Suppressor macrophage (primary cell): ENCODE results near the gene NINJ2.
A peak's percentile ranks its signal among the peaks of the same experiment; 100 is the strongest.
"Not testable (repeated sequence)": the region's sequence is repeated elsewhere in the genome, so short reads cannot be mapped to it uniquely, and the experiment has no call there.

Experiments used
- DNase-seq, 4 experiments: peaks; one replicate each; pipeline ENCODE4 v3.0.0-alpha.2; 2020 to 2022

The NINJ2 gene

DNA sequence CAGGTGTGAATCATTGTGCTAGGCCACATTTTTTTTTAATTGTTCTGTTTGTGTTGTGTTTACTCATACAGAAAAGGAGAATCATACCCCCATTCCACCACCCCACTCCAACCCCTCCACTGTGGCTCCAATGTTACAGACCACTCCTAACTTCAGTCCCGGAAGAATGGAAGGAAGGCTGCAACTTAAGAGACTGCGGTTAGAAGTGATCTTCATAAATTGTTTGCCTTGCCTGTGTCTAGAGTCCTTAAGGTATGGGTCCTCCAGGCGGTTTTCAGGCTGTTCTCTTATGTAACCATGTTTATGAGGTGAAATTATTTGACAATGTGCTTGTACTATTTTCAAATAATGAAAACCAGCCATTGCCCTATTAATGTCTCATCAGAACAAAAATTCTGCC, 22.5 kb downstream of the NINJ2 start:
- DNase-seq: no peak

DNA sequence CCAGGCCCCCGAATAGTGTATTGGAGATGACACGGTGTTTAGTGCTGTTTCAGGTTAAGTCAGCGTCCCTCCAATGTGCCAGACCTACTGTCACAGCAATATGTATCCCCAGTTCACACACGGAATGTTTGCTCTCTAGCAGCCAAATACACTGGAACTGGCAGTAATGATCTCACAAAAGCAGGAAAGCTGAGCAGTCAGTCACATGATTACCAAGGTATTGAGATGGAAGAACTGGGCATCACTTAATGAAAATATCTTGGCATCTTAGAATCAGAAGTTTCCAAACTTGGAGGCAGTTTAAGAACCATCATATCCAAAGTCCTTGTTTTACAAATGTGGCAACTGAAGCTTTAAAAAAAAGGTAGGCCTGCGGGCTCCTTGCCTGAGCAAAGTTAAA, 23.3 kb downstream of the NINJ2 start:
- DNase-seq: peak in 1 of 4 experiments; percentile 0

DNA sequence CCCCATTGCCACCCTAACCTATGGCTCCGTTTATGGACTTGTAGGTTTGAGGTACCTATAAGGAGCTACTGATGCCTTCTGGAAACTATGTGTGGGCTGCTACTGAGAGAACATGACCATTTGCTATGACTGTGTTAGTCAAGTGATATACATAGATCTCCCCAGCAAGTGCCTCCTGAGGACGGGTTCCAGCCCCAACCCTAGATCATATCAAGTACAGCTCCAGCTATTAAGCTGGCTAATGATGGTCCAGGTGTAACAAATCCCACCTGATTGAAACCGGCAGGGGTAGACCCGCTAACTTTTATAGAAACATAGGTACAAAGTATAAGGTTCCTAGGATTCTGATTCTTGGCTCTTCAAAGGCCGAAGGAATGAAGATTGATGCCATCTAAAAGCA, 23.7 kb downstream of the NINJ2 start:
- DNase-seq: peak; percentile 3 to 53 (median 43)

DNA sequence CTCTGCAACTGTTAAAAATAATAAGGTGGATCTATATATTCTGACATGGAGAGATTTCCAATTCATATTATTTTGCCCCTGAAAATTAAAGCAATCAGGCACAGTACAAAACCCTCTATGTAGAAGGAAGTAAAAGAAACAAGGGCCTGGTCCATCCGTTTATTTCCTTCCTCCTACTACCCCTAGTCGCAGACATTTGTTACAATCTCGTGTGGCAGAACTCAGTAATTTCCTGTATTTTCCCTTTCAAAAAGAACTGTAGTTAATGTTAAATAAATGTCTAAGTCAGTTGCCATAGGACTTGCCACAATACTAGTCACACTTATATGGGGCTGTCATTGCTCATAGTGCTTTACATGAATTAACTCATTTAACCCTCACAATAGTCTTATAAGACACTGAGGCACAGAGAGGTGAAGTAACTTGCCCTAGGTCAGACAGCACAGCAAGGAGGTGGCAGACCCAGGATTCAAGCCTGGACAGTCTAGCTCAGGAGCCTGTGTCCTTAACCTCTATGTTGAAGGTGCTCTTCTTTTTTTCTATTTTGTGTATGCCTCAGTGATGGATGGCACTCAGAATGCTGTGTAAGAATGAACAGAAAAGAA, 24.2 kb downstream of the NINJ2 start:
- DNase-seq: peak; percentile 50 to 80 (median 67)

DNA sequence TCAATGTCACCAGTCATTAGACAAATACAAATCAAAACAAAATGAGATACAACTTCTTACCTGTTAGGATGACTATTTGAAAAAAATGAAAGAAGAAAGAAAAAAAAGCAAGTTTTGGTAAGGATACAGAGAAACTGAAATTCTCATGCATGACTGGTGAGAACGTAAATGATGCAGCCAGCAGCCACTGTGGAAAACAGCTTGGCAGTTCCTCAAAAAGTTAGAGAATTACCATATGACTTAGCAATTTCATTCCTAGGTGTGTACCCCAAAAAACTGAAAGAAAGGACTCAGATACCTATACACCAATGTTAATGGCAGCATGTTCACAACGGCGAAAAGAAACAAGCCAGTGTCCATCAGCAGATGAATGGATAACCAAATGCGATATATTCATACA, 26.6 kb downstream of the NINJ2 start:
- peak; percentile 35 to 63 (median 50) for DNase-seq

DNA sequence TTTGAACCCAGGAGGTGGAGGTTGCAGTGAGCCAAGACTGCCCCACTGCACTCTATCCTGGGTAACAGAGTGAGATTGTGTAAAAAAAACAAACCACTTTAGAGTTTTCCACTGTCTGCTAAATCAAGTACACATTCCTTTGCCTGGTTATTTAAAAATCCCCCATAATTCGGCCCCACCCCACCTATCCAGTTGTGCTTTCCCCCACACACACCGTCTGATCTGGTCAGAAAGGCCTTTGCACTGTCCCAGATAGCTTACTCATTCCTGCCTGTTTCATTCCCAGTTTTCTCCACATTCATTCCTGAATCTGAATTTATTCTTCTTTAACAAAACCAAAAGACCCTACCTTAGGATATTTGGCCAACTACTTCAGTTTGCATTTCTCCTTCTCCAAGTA, 29.5 kb downstream of the NINJ2 start:
- no peak for DNase-seq

DNA sequence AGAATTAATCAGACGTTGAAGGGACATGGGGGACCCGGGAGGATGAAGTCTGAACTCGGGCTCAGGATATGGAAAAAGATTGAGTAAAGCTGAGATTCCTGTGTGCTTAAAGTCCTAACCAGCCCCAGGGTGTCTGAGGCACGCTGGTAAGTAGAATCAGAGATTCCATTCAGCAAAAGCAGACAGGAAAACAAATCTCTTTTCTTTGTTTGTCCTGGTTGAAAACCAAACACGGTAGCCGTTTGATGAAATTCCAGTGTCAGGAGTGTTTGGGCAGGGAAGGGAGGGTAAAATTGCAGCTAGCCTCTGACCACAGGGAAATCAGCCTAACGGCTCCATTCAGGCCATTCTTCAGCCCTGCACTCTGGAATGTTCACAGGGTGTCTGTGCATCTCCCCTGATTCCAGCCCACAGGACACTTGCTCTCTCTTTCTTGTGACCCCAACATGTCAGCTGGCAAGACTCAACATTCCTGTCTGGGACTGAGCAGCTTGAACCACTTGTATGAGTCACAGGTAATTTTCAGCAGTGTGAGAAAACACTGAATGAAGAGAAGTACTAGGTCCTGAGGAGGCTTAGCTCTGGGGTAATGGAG, 31.0 kb downstream of the NINJ2 start:
- peak in 1 of 4 experiments; percentile 61 for DNase-seq

DNA sequence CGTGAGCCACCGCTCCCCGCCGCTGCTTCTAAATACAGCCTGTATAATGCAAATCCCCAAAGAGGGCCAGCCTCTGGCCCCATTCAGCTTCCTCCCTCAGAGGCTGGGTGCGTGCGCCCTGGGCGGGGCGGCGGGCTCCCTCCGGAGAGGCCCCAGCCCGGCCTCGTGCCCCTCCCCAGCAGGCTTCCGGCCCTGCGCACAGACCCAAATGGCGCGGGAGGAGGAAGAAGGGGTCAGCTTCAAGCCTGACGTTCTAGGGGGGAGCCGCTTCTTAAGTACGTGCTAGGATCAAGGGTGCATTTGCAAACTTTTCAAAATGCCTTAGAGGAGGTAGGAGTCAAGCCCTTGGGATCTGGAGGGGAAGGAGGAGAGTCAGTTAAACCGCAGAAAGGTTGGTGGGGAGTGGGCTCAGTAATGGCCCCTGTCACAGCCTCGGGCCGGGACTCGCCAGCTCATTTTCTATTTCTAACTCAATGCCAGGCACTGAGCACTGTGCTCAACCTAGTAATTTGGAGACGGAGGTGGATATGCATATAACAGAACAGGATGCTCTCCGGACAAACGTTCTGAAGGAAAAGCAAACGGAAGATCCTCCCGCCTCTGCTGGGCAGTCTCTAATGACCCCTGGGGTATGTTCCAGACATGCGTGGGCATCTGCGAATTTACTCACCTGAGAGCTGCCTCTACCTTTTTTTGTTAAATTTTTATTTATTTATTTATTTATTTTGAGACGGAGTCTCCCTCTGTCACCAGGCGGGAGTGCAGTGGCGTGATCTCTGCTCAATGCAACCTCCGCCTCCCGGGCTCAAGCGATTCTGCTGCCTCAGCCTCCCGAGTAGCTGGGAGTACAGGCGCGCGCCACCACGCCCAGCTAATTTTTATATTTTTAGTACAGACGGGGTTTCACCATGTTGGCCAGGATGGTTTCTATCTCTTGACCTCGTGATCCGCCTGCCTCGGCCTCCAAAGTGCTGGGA, 32.3 kb downstream of the NINJ2 start:
- peak in 3 of 4 experiments; percentile 31 to 94 (median 90) for DNase-seq

DNA sequence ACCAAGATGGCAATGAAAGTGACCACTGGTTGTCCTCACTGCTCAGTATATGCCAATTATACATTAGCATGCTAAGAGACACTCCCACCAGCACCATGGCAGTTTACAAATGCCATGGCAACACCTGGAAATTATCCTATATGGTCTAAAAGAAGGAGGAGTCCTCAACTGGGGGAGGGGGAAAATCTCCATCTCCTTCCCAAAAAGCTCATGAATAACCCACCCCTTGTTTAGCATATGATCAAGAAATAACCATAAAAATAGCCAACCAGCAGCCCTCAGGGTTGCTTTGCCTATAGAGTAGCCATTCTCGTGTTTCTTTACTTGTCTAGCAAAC, 34.5 kb downstream of the NINJ2 start:
- DNase-seq: not testable (repeated sequence)

DNA sequence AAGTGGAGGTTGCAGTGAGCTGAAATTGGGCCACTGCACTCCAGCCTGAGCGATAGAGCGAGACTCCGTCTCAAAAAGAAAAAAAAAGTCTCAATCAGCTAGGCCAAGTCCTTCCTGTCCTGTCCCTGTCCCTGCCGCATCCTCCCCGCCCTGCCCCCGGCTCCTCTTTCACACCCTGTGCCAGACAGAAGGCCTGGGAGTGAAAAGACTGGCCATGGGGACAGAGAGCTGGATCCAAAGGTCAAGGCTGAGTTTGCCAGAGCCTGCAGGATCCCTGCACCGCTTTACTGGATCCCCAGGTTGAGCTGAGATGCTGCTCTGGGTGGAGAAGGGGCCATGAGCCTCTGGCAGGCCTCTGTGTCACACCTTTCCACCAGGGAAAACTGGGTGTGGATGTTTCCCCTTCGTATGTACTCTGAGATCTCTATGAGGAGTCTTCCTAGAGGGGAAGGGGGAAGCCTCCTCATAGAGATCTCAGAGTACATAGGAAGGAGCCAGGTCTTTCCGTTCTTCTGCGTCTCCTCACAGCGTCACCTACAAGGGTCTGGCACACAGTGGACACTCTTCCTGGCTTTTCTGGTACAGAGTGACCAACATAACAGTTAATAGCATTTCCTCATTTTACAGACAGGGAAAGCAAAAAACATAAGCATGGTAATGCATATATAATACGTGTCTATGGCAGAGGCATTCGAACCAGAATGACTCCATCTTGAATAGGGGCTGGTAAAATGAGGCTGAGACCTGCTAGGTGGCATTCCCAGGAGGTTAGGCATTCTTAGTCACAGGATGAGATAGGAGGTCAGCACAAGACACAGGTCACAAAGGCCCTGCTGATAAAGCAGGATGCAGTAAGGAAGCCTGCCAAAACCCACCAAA, 35.1 kb downstream of the NINJ2 start:
- no peak for DNase-seq

DNA sequence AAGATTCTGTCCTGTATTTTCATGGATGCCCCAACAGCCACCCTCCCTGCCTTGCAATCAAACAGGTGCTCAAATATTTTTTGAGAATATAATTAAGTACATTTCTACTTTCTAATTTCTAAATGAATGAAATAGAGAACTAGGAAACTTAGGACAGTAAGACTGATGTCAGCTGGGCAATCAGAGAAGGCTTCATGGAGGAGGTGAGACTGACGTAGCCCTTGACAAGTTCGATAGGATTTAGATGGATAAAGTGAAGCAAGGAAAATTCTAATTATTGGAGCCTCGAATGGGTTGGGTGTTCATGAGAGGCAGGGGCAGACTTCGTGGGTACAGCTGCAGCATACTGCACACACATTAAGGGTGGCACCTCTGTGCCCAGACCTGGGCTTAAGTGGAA, 36.0 kb downstream of the NINJ2 start:
- no peak for DNase-seq

DNA sequence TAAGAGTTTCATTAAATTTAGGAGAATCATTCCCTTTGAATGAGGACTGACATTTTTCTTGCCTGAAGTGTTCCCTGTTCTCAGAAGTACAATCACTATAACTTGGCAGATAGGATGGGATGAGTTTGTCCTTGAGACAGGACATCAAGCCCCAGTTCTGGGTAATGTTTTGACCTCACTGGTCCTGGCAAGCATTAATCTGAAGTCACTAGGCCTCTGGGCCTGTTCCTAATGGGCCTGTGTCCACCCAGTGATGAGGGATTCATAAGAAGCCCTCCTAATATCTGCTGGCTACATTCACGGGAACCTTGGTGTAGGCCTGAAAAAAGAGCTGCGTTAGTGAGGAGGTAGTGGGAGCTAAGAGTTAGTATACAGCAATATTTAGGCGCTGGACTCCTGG, 37.2 kb downstream of the NINJ2 start:
- no peak for DNase-seq

DNA sequence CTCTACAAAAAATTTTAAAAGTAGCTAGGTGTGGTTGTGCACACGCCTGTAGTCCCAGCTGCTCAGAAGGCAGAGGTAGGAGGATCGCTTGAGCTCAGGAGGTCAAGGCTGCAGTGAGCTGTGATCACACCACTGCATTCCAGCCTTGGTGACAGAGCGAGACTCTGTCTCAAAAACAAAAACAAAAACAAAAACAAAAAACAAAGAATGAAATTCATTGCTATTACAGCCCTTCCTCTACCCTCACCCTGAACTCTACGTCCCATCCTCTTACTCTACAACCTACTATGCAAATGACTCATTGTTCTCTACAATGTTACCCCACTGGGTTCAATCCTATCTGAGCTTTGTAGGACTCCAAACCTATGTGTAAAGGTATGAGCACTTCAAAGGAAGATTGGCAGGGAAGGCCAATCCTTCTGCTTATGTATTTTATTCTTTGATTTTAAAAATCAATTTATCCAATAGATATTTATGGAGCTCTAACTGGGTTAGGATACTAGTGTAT, 39.3 kb downstream of the NINJ2 start:
- no peak for DNase-seq

DNA sequence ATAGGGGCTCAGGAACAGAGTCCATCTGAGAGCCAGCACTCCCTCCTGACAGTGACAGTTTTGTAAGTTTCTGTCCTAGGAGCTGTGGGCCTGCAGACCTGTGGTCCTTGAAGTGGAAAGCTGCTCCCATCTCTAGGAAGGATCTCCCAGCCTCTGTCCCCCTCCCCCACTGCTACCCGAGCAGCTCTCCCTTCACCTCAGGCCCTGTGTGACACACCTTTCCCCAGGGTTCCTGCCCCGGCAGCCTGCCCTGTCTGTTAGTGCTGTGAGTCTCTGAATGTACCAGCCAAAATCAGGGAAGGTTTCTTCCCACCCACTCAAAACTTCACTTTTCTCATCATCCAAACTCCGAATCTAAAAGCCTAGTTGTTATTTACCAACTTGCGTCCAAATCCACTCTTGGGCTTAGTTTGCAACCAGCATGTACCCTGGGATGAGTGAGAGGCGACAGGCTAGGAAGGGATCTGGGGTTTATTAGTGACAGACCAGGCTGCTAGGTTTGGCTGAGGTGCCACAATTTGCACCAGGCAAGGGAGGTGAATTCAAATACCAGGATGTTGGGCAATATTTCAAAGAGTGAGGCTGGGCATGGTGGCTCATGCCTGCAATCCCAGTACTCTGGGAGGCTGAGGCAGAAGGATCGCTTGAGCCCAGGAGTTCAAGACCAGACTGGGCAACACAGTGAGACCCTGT, 39.9 kb downstream of the NINJ2 start:
- no peak for DNase-seq

DNA sequence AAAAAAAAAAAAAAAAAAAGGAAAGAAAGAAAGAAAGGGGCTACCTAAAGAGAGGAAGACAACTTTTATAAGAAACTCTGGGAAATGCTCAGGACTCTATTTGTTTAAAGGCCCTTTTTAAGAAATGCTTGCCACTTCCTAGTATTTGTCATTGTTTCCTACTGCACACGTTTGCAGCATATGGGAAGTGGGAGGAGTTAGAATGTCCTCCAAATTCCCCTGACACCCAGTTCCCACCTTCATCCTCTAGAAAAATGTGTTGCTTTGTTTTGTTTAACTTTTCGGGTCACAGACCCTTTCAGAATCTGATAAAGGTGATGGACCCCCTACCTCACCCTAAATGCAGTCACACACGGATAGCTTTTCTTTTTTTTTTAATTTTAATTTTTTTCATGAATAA, 40.8 kb downstream of the NINJ2 start:
- peak; percentile 44 to 83 (median 69) for DNase-seq

DNA sequence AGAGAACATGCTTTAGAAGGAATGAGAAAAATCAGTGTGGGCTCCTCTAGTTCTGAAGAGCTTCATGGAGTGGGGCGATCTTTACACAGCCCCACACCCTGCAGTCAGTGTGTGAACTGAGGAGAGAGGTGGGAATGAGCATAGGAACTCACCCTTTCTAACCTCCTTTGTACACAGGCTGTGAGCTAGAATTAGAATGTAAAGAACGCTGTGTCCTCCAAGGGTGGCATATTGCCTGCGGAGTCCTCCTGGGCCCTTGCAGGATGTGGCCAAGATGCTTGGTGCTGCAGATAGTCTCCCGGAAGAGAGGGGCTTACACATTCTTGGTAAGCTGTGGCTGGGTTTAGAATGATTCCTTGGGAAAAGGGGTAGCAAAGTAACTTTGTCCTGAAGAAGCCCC, 43.9 kb downstream of the NINJ2 start:
- no peak for DNase-seq

DNA sequence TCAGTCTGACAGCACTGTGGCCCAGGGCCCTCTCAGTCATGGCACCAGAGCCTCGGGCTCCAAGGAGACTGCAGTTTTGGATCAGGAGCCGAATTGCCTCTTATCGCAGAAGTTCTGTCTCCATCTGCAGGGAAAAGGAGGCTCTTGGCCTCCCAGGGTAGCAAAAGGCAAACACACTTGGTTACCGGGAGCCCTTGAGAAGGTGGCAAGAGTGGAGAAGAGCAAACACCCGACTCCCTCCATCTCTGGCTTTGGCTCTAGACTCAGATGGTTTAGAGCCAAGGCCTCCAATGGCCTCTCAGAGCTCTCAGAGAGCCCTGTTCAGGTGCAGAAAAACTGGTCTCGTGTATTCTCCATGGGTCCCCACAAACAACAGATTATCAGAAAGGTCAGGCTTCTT, 44.6 kb downstream of the NINJ2 start:
- no peak for DNase-seq

DNA sequence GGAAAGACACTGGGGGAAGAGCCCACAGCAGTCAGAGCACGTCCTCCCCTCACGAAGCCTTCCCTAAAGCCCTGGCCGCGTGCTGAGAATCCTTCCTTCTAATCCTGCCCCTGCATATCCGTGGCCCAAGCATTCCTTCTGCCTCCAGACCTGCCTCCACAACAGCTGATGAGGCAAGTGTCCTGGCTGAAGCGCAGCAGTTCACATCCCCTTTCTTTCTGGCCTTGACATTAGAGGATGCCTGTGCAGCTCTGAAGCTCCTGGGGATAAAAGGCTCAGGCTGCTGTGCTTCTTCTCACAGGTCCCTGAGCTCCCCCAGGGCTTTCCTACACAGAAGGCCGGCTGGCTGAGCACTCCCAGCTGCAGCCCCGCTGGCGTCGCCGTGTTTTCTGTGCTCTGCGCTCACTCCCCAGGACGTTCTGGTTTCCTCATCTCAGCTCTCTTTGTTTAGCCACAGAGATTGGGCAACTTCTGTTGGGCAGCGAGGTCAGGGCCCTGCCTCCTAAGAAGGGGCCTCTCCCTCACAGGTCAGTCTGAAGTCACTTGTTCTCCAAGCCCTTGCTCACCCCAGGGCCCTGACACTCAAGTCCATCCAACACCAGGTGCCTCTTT, 45.8 kb downstream of the NINJ2 start:
- DNase-seq: peak; percentile 79 to 94 (median 87)

DNA sequence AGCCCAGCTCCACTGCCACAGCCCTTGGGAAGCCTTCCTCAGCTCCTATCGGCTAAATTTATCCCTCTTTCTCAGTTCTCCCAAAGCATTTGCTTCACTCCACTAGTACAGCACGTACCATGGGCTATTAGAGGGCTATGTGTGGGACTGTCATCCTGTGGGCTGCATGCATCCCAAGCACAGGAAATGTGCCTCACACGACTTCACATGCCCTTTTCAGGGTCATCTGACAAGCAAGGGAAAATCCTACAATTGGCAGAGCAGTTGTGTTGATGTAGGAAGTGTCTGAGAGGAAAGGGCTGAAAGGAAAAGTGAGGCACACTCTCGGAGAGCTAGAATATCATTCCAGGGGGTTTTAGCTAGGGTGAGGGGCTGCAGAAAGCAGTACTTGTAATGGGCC, 47.6 kb downstream of the NINJ2 start:
- DNase-seq: peak; percentile 65 to 84 (median 80)

DNA sequence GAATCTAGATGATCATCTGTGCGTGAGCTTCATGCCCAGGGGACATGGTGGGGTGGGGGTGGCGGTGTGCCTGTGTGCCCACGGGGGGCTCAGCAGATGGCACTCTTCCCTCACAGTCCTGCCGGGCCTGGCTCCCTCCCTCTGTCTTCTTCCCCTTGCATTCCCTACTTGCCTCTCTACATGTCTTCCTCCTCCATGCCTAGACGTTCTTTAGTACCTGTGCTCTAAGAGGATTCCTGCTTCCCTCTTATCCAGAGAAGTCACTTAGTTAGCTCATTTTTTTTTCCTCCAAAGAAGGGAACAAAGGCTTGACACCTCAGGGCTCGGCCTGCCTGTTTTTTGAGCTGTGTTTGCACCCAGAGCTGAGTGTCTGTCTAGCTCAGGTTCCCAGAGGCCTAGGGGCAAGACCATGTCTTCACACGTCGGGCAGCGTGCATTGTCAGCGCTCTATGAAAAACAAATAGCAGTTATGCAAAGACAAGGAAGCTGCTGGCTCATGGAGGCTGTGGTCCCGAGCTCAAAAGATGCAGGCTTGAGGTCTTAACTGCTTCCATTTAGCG, 48.8 kb downstream of the NINJ2 start:
- peak; percentile 47 to 75 (median 62) for DNase-seq

DNA sequence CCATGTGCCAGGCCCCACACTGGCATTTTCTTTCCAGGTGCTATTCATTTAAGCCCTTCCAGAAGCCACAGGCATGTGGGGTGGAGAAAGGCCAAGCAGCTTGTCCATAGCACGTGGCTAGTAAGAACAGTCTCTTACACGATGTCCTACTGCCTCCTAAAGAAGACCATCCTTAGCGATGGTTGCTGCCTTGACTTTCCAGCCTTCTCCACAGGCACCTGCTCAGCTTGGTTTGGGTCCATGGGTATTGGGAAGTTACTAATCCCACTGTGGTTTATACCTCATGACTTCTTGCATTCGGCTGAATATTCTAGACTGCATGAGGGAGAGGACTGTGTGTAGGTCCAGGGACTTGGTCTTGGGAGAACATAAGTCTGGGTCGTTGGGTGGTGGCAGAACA, 49.2 kb downstream of the NINJ2 start:
- DNase-seq: no peak
